ENCODE data around the gene PIGU. TPM values are rescaled to one million over a fixed set of nuclear protein-coding genes. Genes with fewer than 3 reads are reported as not detected.

Gene PIGU
- total and polyA plus RNA-seq, 2 of the 13 experiments (the other 11 are each of a cell fraction or from before 2014, with no cell fraction given), result 45.5 to 231 TPM

- no peak for TF ChIP-seq ZFP36L2 (CRISPR knock-in tag; IDR thresholded peaks at IDR 0.05)
- TF ChIP-seq DRAP1 (CRISPR knock-in tag; IDR thresholded peaks at IDR 0.05), result no peak
- no peak for TF ChIP-seq MTERF4 (CRISPR knock-in tag; IDR thresholded peaks at IDR 0.05)
- no peak for TF ChIP-seq SYNCRIP (IDR thresholded peaks at IDR 0.05; ENCODE audit: insufficient read depth, low read depth, low read length)
- TF ChIP-seq SPEN (CRISPR knock-in tag; IDR thresholded peaks at IDR 0.05; ENCODE audit: low read depth), result no peak
- no peak for TF ChIP-seq BORCS8-MEF2B (CRISPR knock-in tag; IDR thresholded peaks at IDR 0.05)
- no peak for TF ChIP-seq SOX13 (IDR thresholded peaks at IDR 0.05)
- TF ChIP-seq SOX13 (CRISPR knock-in tag; conservative IDR thresholded peaks at IDR 0.05 in 1 of 2, IDR thresholded peaks at IDR 0.05 in 1 of 2), result peak in 1 of 2 experiments; percentile 62; a peak in 2 of 4 replicates
- TF ChIP-seq KLF16 (CRISPR knock-in tag; IDR thresholded peaks at IDR 0.05), result no peak
- TF ChIP-seq ZNF121 (CRISPR knock-in tag; IDR thresholded peaks at IDR 0.05), result 0 out of 2 replicates have a peak, but pooled peaks have one; percentile 31
- TF ChIP-seq GABPB1 (CRISPR knock-in tag; IDR thresholded peaks at IDR 0.05), result no peak
- TF ChIP-seq ZNF292 (CRISPR knock-in tag; IDR thresholded peaks at IDR 0.05; ENCODE audit: borderline replicate concordance, low read depth), result no peak; the same call in 1 of the 2 replicates
- TF ChIP-seq MIER3 (CRISPR knock-in tag; IDR thresholded peaks at IDR 0.05; ENCODE audit: borderline replicate concordance), result no peak
- TF ChIP-seq DMTF1 (CRISPR knock-in tag; IDR thresholded peaks at IDR 0.05), result no peak; the same call in 1 of the 2 replicates
- 0 out of 2 replicates have a peak, but pooled peaks have one; percentile 46 for TF ChIP-seq ZBTB7B (CRISPR knock-in tag; IDR thresholded peaks at IDR 0.05)
- TF ChIP-seq CEBPZ (IDR thresholded peaks at IDR 0.05; ENCODE audit: low read length), result no peak
- no peak for TF ChIP-seq ZNF883 (CRISPR knock-in tag; IDR thresholded peaks at IDR 0.05; ENCODE audit: not compliant biosample characterization)
- TF ChIP-seq BRD4 (CRISPR knock-in tag; IDR thresholded peaks at IDR 0.05), result no peak
- TF ChIP-seq ZMYM4 (CRISPR knock-in tag; IDR thresholded peaks at IDR 0.05), result no peak
- TF ChIP-seq ZSCAN31 (CRISPR knock-in tag; IDR thresholded peaks at IDR 0.05; ENCODE audit: low read depth), result no peak; the same call in 1 of the 2 replicates
- TF ChIP-seq UBTF (CRISPR knock-in tag; IDR thresholded peaks at IDR 0.05), result no peak
- TF ChIP-seq MAF1 (CRISPR knock-in tag; IDR thresholded peaks at IDR 0.05; ENCODE audit: borderline replicate concordance), result no peak
These were observed 165.0 kb downstream of the PIGU start (continued) for GRCh38 chr20:34511891-34512265.
